Thymus (tissue), 11 donors: ENCODE measurements around the gene NSDHL. TPM values are rescaled to one million over a fixed set of nuclear protein-coding genes. Genes with fewer than 3 reads are reported as not detected.

ENCODE experiments used
- DNase-seq, 9 donors: peaks; one replicate each; pipeline ENCODE4 v3.0.0-alpha.2; 2013; ENCODE audit warnings: low spot score in 9 of 9, low read depth in 6 of 9, missing footprints in 1 of 9
- H3K27ac ChIP-seq, 2 donors: one replicate each; pipeline ENCODE4 v1.5.1; 2013; ENCODE audit warnings: control low read depth in 1 of 2, low read depth in 1 of 2, low read length in 1 of 2, mild to moderate bottlenecking in 1 of 2, moderate library complexity in 1 of 2
- H3K27me3 ChIP-seq, 2 donors: one replicate each; pipeline ENCODE4 v1.5.1; 2013; ENCODE audit warnings: low read length in 1 of 2; ENCODE audit not compliant: control insufficient read depth in 2 of 2, insufficient read depth in 1 of 2
- H3K36me3 ChIP-seq, 2 donors: one replicate each; pipeline ENCODE4 v1.5.1; 2013; ENCODE audit warnings: low read length in 1 of 2, mild to moderate bottlenecking in 1 of 2, moderate library complexity in 1 of 2; ENCODE audit not compliant: control insufficient read depth in 2 of 2, insufficient read depth in 2 of 2
- H3K4me1 ChIP-seq, 2 donors: one replicate each; pipeline ENCODE4 v1.5.1; 2013; ENCODE audit warnings: low read length in 2 of 2; ENCODE audit not compliant: control insufficient read depth in 2 of 2, insufficient read depth in 2 of 2
- H3K4me3 ChIP-seq, 2 donors: one replicate each; pipeline ENCODE4 v1.5.1; 2013; ENCODE audit warnings: low read length in 2 of 2, control low read depth in 1 of 2, mild to moderate bottlenecking in 1 of 2
- H3K9me3 ChIP-seq, 2 donors: one replicate each; pipeline ENCODE4 v1.5.1; 2013; ENCODE audit warnings: low read length in 1 of 2, mild to moderate bottlenecking in 1 of 2; ENCODE audit not compliant: control insufficient read depth in 2 of 2, insufficient read depth in 1 of 2
- WGBS: extraction: QIAGEN DNeasy Blood & Tissue Kit; methylation state at CpG from one replicate; pipeline ENCODE4 v1.1.7; 2013; 5-methylcytosine and 5-hydroxymethylcytosine counted together
- polyA plus RNA-seq: library from polyadenylated mRNA; stranded (reverse); fragments of 200-250 nt; gene quantifications from one replicate; pipeline ENCODE4 v1.2.3, GENCODE V29; 2013
- total RNA-seq: library from RNA; stranded (reverse); fragments of 120-200 nt; gene quantifications from one replicate; pipeline ENCODE4 v1.2.4, GENCODE V29; 2013
- donor health status: healthy.

Gene NSDHL
- total and polyA plus RNA-seq, 2 donors, result 7.2 to 9.9 TPM

GRCh38 chrX:152861116-152861515, 30.3 kb downstream of the NSDHL start:
- 99% methylated on average over 3 of the region's 3 CpGs for WGBS
- Histone ChIP-seq H3K9me3 (no peaks in the 10 kb centered on the region), H3K4me1 (no peaks in the 10 kb centered on the region), H3K27me3 (no peaks in the 10 kb centered on the region), H3K4me3 (no peak overlapping the region), H3K36me3 (peaks cover 12% of the 10 kb centered on the region in 2 donors), H3K27ac (no peak overlapping the region)
- DNase-seq, result no peak

- Histone ChIP-seq H3K27me3 (no peaks in the 10 kb centered on the region), H3K36me3 (peaks cover 12 to 13% of the 10 kb centered on the region in 2 donors), H3K27ac (no peak overlapping the region), H3K4me3 (no peak overlapping the region), H3K9me3 (no peaks in the 10 kb centered on the region), H3K4me1 (no peaks in the 10 kb centered on the region)
- DNase-seq, result no peak
- WGBS, result 99% methylated on average over 6 of the region's 6 CpGs
Measured at GRCh38 chrX:152861826-152862225, 31.0 kb downstream of the NSDHL start.

GRCh38 chrX:152865232-152865920, 34.5 kb downstream of the NSDHL start:
- Histone ChIP-seq H3K4me1 (no peaks in the 10 kb centered on the region), H3K9me3 (no peaks in the 10 kb centered on the region), H3K36me3 (peaks cover 6 to 27% of the 10 kb centered on the region in 2 donors), H3K27ac (no peak overlapping the region), H3K27me3 (no peaks in the 10 kb centered on the region), H3K4me3 (no peak overlapping the region)
- WGBS, result 97% methylated on average over 17 of the region's 17 CpGs
- no peak for DNase-seq

- over 99% methylated on average over 5 of the region's 5 CpGs for WGBS
- H3K36me3 ChIP-seq, result peaks cover 6 to 25% of the 10 kb centered on the region in 2 donors
- H3K27me3 ChIP-seq, result no peaks in the 10 kb centered on the region
- H3K27ac ChIP-seq, result no peak overlapping the region
- H3K4me1 ChIP-seq, result no peaks in the 10 kb centered on the region
- no peak for DNase-seq
- no peaks in the 10 kb centered on the region for H3K9me3 ChIP-seq
- H3K4me3 ChIP-seq, result no peak overlapping the region
Measured at GRCh38 chrX:152866386-152866785, 35.5 kb downstream of the NSDHL start.

GRCh38 chrX:152869972-152870371, 39.1 kb downstream of the NSDHL start:
- Histone ChIP-seq H3K27ac (no peak overlapping the region), H3K27me3 (no peaks in the 10 kb centered on the region), H3K4me1 (no peaks in the 10 kb centered on the region), H3K9me3 (no peaks in the 10 kb centered on the region), H3K4me3 (no peak overlapping the region), H3K36me3 (peaks cover 6 to 25% of the 10 kb centered on the region in 2 donors)
- WGBS, result 98% methylated on average over 7 of the region's 7 CpGs
- DNase-seq, result no peak

- Histone ChIP-seq H3K4me1 (no peaks in the 10 kb centered on the region), H3K36me3 (peaks cover 6 to 20% of the 10 kb centered on the region in 2 donors), H3K4me3 (no peak overlapping the region), H3K27me3 (no peaks in the 10 kb centered on the region), H3K27ac (no peak overlapping the region), H3K9me3 (no peaks in the 10 kb centered on the region)
- DNase-seq, result no peak
- WGBS, result 94% methylated on average over 9 of the region's 9 CpGs
Measured at GRCh38 chrX:152871260-152871659, 40.4 kb downstream of the NSDHL start.

- H3K4me3 ChIP-seq, result no peak overlapping the region
- no peaks in the 10 kb centered on the region for H3K4me1 ChIP-seq
- peaks cover 2 to 17% of the 10 kb centered on the region in 2 donors for H3K36me3 ChIP-seq
- no peaks in the 10 kb centered on the region for H3K9me3 ChIP-seq
- no peak for DNase-seq
- WGBS, result 100% methylated on average over 1 of the region's 2 CpGs
- no peaks in the 10 kb centered on the region for H3K27me3 ChIP-seq
- no peak overlapping the region for H3K27ac ChIP-seq
Measured at GRCh38 chrX:152872522-152872921, 41.7 kb downstream of the NSDHL start.

GRCh38 chrX:152873361-152873760, 42.5 kb downstream of the NSDHL start:
- peaks cover 0 to 13% of the 10 kb centered on the region in 2 donors for H3K36me3 ChIP-seq
- no peak overlapping the region for H3K27ac ChIP-seq
- no peaks in the 10 kb centered on the region for H3K4me1 ChIP-seq
- DNase-seq, result no peak
- no peaks in the 10 kb centered on the region for H3K9me3 ChIP-seq
- no peak overlapping the region for H3K4me3 ChIP-seq
- no peaks in the 10 kb centered on the region for H3K27me3 ChIP-seq
- 98% methylated on average over 2 of the region's 2 CpGs for WGBS

GRCh38 chrX:152876931-152877840, 46.3 kb downstream of the NSDHL start:
- no peak overlapping the region for H3K27ac ChIP-seq
- H3K27me3 ChIP-seq, result no peaks in the 10 kb centered on the region
- H3K4me1 ChIP-seq, result no peaks in the 10 kb centered on the region
- no peaks in the 10 kb centered on the region for H3K36me3 ChIP-seq
- no peak overlapping the region for H3K4me3 ChIP-seq
- no peak for DNase-seq
- no peaks in the 10 kb centered on the region for H3K9me3 ChIP-seq
- 95% methylated on average over 10 of the region's 10 CpGs for WGBS
